Hepatocyte (in vitro differentiated cells): ENCODE measurements around the gene PLXNB2. TPM values are rescaled to one million over a fixed set of nuclear protein-coding genes. Genes with fewer than 3 reads are reported as not detected.

Experiments used
- DNase-seq: peaks from one replicate; pipeline ENCODE4 v3.0.0-alpha.2; 2016; ENCODE audit warnings: low spot score
- H2AFZ ChIP-seq: fragments of 200-600 bp; sonication (generic); 2 replicates; pipeline ENCODE4 v1.6.0; 2016; ENCODE audit warnings: antibody characterized with exemption, mild to moderate bottlenecking
- H3K27ac ChIP-seq: fragments of 200-600 bp; sonication (generic); 2 replicates; pipeline ENCODE4 v1.5.1; 2016; ENCODE audit warnings: mild to moderate bottlenecking
- H3K27me3 ChIP-seq: fragments of 200-600 bp; sonication (generic); 2 replicates; pipeline ENCODE4 v1.6.1; 2016
- H3K36me3 ChIP-seq: fragments of 200-600 bp; sonication (generic); replicated peaks from 2 replicates; pipeline ENCODE4 v1.5.1; 2016; ENCODE audit warnings: low read depth; ENCODE audit not compliant: insufficient read depth
- H3K4me1 ChIP-seq: fragments of 200-600 bp; sonication (generic); 2 replicates; pipeline ENCODE4 v1.5.1; 2016; ENCODE audit warnings: mild to moderate bottlenecking, moderate library complexity; ENCODE audit not compliant: insufficient read depth
- H3K4me2 ChIP-seq: fragments of 200-600 bp; sonication (generic); 2 replicates; pipeline ENCODE4 v1.6.0; 2016
- H3K4me3 ChIP-seq: fragments of 200-600 bp; sonication (generic); 2 replicates; pipeline ENCODE4 v1.5.1; 2016; ENCODE audit warnings: mild to moderate bottlenecking
- H3K79me2 ChIP-seq: fragments of 200-600 bp; sonication (generic); 2 replicates; pipeline ENCODE4 v1.6.0; 2017; ENCODE audit warnings: mild to moderate bottlenecking
- H3K9me2 ChIP-seq: fragments of 200-600 bp; sonication (generic); replicated peaks from 2 replicates; pipeline ENCODE4 v1.6.0; 2017; ENCODE audit warnings: mild to moderate bottlenecking; ENCODE audit not compliant: insufficient read depth
- H3K9me3 ChIP-seq: fragments of 200-600 bp; sonication (generic); 2 replicates; pipeline ENCODE4 v1.5.1; 2016; ENCODE audit warnings: low read depth, mild to moderate bottlenecking
- H4K20me1 ChIP-seq: fragments of 200-600 bp; sonication (generic); 2 replicates; pipeline ENCODE4 v1.6.0; 2016; ENCODE audit warnings: mild to moderate bottlenecking; ENCODE audit not compliant: insufficient read depth, poor library complexity, severe bottlenecking
- EZH2 ChIP-seq: fragments of 200-600 bp; sonication (generic); IDR thresholded peaks from 2 replicates; pipeline ENCODE4 v1.6.1; 2016; ENCODE audit warnings: antibody characterized with exemption, mild to moderate bottlenecking, borderline replicate concordance
- EZH2phosphoT487 ChIP-seq: fragments of 200-600 bp; sonication (generic); IDR thresholded peaks from one replicate; pipeline ENCODE4 v1.6.1; 2018; ENCODE audit warnings: antibody characterized with exemption, mild to moderate bottlenecking, low read depth, moderate library complexity; ENCODE audit not compliant: unreplicated experiment, severe bottlenecking
- WGBS: methylation state at CpG from one replicate; pipeline ENCODE4 v1.1.6; 2016; ENCODE audit warnings: low lambda C conversion rate; ENCODE audit errors: missing lambda C conversion rate; 5-methylcytosine and 5-hydroxymethylcytosine counted together
- polyA plus RNA-seq: library from polyadenylated mRNA; unstranded; fragments of >200 nt; fragmentation: Nextera tagmentation; extraction: Ambion mirVana; gene quantifications from 2 replicates; pipeline ENCODE4 v1.2.1, GENCODE V29; 2016
- total RNA-seq: library from RNA; depleted of rRNA; stranded (reverse); fragments of >200 nt; gene quantifications from 2 replicates; pipeline ENCODE4 v1.2.3, GENCODE V29; 2014
- TF ChIP-seq, protein P1 (sequence below): fragments of 200-600 bp; sonication (generic); IDR thresholded peaks from 2 replicates; pipeline ENCODE4 v1.5.1; 2016; ENCODE audit warnings: antibody characterized with exemption, mild to moderate bottlenecking; ENCODE audit not compliant: poor library complexity

Gene PLXNB2
- total and polyA plus RNA-seq, 2 experiments from 2014 or later: 113 to 147 TPM

DNA sequence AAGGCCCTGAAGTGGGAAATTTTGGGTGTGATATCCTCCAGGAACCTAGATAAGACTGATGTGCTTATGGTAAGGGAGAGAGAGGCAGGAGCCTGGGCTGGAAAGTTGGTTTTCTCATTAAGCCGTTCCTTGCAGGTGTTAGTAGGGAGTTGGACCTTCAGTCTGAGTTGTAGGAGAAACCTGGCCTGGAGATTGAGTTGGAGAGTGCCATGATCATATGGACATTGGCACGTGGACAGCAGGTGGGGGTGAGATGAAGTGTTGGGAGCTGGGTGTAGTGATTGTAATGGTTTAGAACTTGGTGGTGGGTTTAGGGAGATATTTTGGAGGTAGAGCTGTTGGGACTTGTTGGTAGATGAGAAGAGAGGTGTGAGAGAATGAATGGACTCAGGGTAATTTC lies 40.6 kb upstream of the PLXNB2 start:
- Histone ChIP-seq H3K27ac (no peak overlapping the region), H2AFZ (no peak overlapping the region), H4K20me1 (peaks cover 31% of the 10 kb centered on the region), H3K9me3 (no peaks in the 10 kb centered on the region), H3K36me3 (no peaks in the 10 kb centered on the region), H3K4me3 (no peak overlapping the region), H3K4me1 (no peaks in the 10 kb centered on the region), H3K79me2 (peaks cover 56% of the 10 kb centered on the region), H3K9me2 (no peaks in the 10 kb centered on the region), H3K4me2 (no peak overlapping the region), H3K27me3 (no peaks in the 10 kb centered on the region)
- TF ChIP-seq, protein P1, sequence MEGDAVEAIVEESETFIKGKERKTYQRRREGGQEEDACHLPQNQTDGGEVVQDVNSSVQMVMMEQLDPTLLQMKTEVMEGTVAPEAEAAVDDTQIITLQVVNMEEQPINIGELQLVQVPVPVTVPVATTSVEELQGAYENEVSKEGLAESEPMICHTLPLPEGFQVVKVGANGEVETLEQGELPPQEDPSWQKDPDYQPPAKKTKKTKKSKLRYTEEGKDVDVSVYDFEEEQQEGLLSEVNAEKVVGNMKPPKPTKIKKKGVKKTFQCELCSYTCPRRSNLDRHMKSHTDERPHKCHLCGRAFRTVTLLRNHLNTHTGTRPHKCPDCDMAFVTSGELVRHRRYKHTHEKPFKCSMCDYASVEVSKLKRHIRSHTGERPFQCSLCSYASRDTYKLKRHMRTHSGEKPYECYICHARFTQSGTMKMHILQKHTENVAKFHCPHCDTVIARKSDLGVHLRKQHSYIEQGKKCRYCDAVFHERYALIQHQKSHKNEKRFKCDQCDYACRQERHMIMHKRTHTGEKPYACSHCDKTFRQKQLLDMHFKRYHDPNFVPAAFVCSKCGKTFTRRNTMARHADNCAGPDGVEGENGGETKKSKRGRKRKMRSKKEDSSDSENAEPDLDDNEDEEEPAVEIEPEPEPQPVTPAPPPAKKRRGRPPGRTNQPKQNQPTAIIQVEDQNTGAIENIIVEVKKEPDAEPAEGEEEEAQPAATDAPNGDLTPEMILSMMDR: no peak
- TF ChIP-seq EZH2: no peak
- 90% methylated on average over 2 of the region's 2 CpGs for WGBS
- no peak for DNase-seq

DNA sequence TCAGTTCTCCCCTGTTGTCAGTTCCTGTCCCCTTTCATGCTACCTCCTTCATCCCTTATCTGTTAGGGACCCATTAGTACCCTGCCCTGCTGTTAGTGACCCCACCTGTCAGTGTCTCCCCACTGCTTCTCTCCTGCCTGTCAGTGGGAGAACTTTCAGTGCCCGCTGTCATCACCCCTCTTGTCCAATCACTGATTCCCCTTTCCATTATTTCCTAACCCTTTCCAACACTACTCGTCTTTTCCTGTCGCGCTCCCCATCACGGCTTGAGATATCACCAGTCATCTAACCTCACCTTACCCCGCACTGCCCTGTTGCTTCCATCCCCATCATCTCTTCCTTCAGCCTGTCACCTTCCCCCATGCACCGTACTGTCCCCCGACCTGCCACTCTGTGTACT lies 39.7 kb upstream of the PLXNB2 start:
- no peak overlapping the region for H3K4me3 ChIP-seq
- H3K36me3 ChIP-seq: no peaks in the 10 kb centered on the region
- no peak overlapping the region for H2AFZ ChIP-seq
- no peaks in the 10 kb centered on the region for H3K27me3 ChIP-seq
- H3K4me1 ChIP-seq: no peaks in the 10 kb centered on the region
- H3K9me3 ChIP-seq: no peaks in the 10 kb centered on the region
- H3K27ac ChIP-seq: no peak overlapping the region
- H3K79me2 ChIP-seq: peaks cover 50% of the 10 kb centered on the region
- WGBS: 88% methylated on average over 8 of the region's 8 CpGs
- TF ChIP-seq, protein P1: no peak
- TF ChIP-seq EZH2phosphoT487 (no peak), EZH2 (no peak)
- no peak for DNase-seq
- H4K20me1 ChIP-seq: peaks cover 25% of the 10 kb centered on the region
- H3K9me2 ChIP-seq: no peaks in the 10 kb centered on the region
- peak overlapping the region; percentile 37 for H3K4me2 ChIP-seq

DNA sequence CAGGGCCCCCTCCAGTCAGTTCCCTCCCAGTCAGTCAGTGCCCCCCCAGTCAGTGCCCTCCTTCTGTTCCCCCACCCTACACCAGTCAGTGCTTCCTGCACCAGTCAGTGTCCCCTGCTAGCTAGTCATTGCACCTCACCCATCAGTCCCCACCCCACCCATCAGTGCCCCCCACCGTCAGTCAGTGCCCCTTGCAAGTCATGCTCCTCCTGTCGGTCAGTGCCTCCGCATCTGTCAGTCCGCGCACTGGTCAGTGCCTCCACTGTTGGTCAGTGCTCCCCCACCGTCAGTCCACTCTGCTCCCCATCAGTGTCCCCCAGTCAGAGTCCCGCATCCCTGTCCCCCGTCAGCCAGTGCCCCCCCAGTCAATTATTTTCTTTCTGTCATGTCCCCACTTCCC lies 39.0 kb upstream of the PLXNB2 start:
- H3K27me3 ChIP-seq: no peaks in the 10 kb centered on the region
- no peaks in the 10 kb centered on the region for H3K36me3 ChIP-seq
- no peaks in the 10 kb centered on the region for H3K4me1 ChIP-seq
- no peak overlapping the region for H2AFZ ChIP-seq
- H3K4me2 ChIP-seq: peak overlapping the region; percentile 37
- WGBS: no CpG with 5 or more reads among the region's 8 CpGs
- TF ChIP-seq, protein P1: no peak
- TF ChIP-seq EZH2phosphoT487: no peak
- TF ChIP-seq EZH2: no peak
- peaks cover 47% of the 10 kb centered on the region for H3K79me2 ChIP-seq
- no peak for DNase-seq
- no peaks in the 10 kb centered on the region for H3K9me3 ChIP-seq
- H3K9me2 ChIP-seq: no peaks in the 10 kb centered on the region
- peaks cover 25% of the 10 kb centered on the region for H4K20me1 ChIP-seq
- H3K4me3 ChIP-seq: no peak overlapping the region
- no peak overlapping the region for H3K27ac ChIP-seq

DNA sequence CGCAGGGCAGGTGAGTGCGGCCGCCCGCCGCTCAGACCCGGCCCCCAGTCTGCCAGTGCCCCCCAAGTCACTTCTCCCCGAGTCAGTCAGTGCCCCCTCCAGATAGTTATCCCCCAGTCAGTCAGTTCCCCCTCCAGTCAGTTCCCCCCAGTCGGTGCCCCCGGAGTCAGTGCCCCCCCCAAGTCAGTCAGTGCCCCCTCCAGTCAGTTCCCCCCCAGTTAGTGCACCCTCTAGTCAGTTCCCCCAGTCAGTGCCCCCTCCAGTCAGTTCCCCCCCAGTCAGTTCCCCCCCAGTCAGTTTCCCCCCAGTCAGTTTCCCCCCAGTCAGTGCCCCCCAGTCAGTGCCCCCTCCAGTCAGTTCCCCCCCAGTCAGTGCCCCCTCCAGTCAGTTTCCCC lies 36.1 kb upstream of the PLXNB2 start:
- Histone ChIP-seq H3K79me2 (peaks cover 29% of the 10 kb centered on the region), H3K4me3 (peak overlapping the region; percentile 27), H3K9me2 (no peaks in the 10 kb centered on the region), H3K27ac (no peak overlapping the region), H3K4me1 (no peaks in the 10 kb centered on the region), H2AFZ (no peak overlapping the region), H3K27me3 (no peaks in the 10 kb centered on the region), H3K9me3 (no peaks in the 10 kb centered on the region), H3K4me2 (peak overlapping the region; percentile 67), H3K36me3 (no peaks in the 10 kb centered on the region), H4K20me1 (peaks cover 18% of the 10 kb centered on the region)
- no peak for TF ChIP-seq EZH2phosphoT487
- no CpG with 5 or more reads among the region's 9 CpGs for WGBS
- no peak for DNase-seq
